ENCODE results near the gene CDK3.

CDK3 gene

DNA sequence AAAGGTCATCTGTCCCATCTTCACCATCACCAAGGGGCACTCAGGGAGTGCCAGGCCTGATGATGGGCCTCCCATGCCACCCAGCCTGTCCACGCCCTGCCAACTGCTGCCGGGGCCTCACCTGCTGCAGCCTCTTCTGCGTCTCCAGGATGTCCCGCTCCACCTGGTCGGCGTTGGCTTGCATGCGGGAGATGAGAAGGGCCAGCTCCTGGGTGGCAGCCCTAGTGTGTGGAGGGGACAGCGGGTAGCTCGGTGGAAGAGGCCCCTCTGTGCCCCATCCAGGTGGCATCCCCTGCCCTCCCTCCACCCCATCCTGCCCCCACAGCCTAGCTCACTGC, 23.2 kb downstream of the CDK3 start:
- H3K4me3 ChIP-seq (ENCODE audit: low read depth in 1 of 5, low read length in 5 of 5) = no peak overlapping the region
- H3K4me1 ChIP-seq (ENCODE audit: control insufficient read depth in 5 of 5, insufficient read depth in 5 of 5, low read length in 5 of 5) = no peaks in the 10 kb centered on the region
- H3K36me3 ChIP-seq (ENCODE audit: control insufficient read depth in 5 of 5, insufficient read depth in 5 of 5, low read length in 5 of 5) = no peaks in the 10 kb centered on the region
- no peak overlapping the region for H3K27ac ChIP-seq (ENCODE audit: low read depth, low read length)
- no peak overlapping the region for H3K9ac ChIP-seq (ENCODE audit: low read length in 5 of 5)
- H3K9me3 ChIP-seq (ENCODE audit: control insufficient read depth in 5 of 5, low read length in 5 of 5) = no peaks in the 10 kb centered on the region
- peaks cover 0 to 14% (median 4%) of the 10 kb centered on the region in 5 donors for H3K27me3 ChIP-seq (ENCODE audit: control insufficient read depth in 5 of 5, insufficient read depth in 4 of 5, low read length in 5 of 5)

DNA sequence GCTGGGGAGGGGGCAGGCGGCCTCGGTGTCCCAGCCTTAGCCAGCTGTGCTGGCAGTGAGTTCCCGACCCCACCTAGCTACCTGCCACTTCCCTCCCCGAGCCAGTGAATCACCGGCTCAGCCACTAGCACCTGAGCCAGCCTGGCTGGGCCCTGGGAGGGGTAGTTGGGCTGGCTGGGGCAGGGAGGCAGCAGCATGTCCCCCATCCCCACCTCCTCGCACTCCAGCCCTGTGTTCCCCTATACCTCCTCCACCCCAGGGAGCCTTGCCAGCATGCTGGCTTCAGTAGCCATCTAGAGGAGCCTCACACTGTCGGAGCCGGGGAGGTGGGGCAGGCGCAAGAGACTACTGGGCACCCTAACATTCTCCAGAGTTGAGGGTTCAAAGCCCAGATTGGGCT, 23.7 kb downstream of the CDK3 start:
- Histone ChIP-seq H3K36me3 (ENCODE audit: control insufficient read depth in 5 of 5, insufficient read depth in 5 of 5, low read length in 5 of 5) (no peaks in the 10 kb centered on the region), H3K27ac (ENCODE audit: low read depth, low read length) (no peak overlapping the region), H3K4me1 (ENCODE audit: control insufficient read depth in 5 of 5, insufficient read depth in 5 of 5, low read length in 5 of 5) (peaks cover 0 to 1% (median 0%) of the 10 kb centered on the region in 5 donors), H3K27me3 (ENCODE audit: control insufficient read depth in 5 of 5, insufficient read depth in 4 of 5, low read length in 5 of 5) (peaks cover 0 to 14% (median 4%) of the 10 kb centered on the region in 5 donors), H3K9me3 (ENCODE audit: control insufficient read depth in 5 of 5, low read length in 5 of 5) (no peaks in the 10 kb centered on the region), H3K4me3 (ENCODE audit: low read depth in 1 of 5, low read length in 5 of 5) (no peak overlapping the region), H3K9ac (ENCODE audit: low read length in 5 of 5) (no peak overlapping the region)

DNA sequence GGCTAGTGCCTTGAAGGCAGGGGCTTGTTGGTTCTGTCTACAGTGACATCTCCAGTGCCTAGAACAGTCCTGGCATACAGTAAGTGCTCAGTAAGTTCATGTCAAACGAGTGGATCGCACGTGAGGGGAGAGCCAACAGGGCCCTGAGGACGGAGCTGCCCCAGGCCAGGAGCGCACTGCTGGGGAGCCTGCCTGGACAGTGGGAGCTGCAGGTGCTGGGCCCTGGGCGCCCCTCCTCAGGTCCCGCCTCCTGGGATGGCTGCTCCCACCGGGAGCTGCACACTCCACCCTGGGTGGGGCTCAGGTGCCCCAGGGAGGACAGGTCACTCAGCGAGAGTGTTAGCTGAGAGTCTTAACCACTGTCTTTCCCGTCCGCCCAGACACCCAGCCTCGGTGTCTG, 24.6 kb downstream of the CDK3 start:
- Histone ChIP-seq H3K9ac (ENCODE audit: low read length in 5 of 5) (no peak overlapping the region), H3K4me1 (ENCODE audit: control insufficient read depth in 5 of 5, insufficient read depth in 5 of 5, low read length in 5 of 5) (peaks cover 0 to 8% (median 0%) of the 10 kb centered on the region in 5 donors), H3K27me3 (ENCODE audit: control insufficient read depth in 5 of 5, insufficient read depth in 4 of 5, low read length in 5 of 5) (peaks cover 0 to 17% (median 4%) of the 10 kb centered on the region in 5 donors), H3K27ac (ENCODE audit: low read depth, low read length) (no peak overlapping the region), H3K4me3 (ENCODE audit: low read depth in 1 of 5, low read length in 5 of 5) (no peak overlapping the region), H3K36me3 (ENCODE audit: control insufficient read depth in 5 of 5, insufficient read depth in 5 of 5, low read length in 5 of 5) (no peaks in the 10 kb centered on the region), H3K9me3 (ENCODE audit: control insufficient read depth in 5 of 5, low read length in 5 of 5) (no peaks in the 10 kb centered on the region)

DNA sequence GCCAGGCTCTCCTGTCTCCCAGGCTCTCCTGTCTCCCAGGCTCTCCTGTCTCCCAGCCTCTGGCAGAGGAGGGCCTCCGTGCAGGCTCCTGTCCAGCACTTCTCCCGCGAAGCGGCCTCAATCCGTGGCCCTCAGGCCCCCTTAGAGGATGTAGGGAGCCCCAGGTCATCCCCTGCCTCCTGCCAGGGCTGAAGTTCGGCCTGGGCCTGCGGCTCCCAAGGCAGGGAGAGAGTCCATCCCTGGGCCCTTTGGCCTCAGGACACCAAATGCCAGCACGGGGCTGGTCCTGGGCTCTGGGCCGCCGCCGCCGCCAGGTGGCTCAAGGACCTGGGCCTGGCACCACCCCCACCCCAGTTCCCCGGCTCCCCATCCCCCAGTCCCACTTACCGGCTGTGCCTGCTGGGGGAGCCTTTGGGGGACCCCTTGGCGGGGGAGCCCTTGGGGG, 26.1 kb downstream of the CDK3 start:
- H3K27ac ChIP-seq (ENCODE audit: low read depth, low read length) = no peak overlapping the region

DNA sequence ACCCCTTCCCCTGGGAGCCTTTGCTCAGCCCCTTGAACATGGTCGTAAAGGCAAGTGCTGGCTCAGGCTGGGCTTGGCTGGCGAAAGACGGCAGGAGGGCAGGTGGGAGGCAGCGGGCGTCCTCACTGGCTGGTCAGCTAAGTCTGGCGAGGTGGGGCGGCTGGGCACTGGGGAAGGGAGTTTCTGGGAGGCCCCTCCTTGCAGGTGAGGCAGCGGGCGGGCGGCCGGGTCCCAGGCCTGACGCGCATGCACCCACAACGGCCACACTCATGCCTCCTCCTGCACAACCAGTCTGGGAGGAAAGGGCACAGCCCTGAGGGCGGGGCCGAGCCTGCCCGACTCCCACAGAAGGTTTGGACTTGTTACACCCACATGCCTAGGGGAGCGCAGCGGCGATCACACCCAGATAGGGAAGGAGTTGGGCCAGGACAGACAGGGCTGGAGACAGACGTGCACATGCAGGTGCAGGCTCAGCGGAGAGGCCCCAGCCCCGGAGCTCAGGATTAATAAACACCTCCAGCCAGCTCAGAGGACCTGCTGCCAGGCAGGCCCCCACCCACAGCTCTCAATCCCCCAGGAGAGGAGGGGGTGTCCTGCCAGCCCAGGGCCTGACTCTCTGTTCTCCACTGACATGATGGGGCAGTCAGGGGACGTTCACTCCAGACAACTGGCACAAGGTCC, 26.6 kb downstream of the CDK3 start, which contains the start of gene EVPL:
TSS of gene EVPL (minus strand) at position 148 of the 681 bp plus-strand sequence. CDS start at position 40, 108 bp downstream.
- Histone ChIP-seq H3K27me3 (ENCODE audit: control insufficient read depth in 5 of 5, insufficient read depth in 4 of 5, low read length in 5 of 5) (peaks cover 0 to 19% (median 5%) of the 10 kb centered on the region in 5 donors), H3K9ac (ENCODE audit: low read length in 5 of 5) (no peak within 1 kb of the TSS), H3K4me3 (ENCODE audit: low read depth in 1 of 5, low read length in 5 of 5) (no peak within 1 kb of the TSS), H3K36me3 (ENCODE audit: control insufficient read depth in 5 of 5, insufficient read depth in 5 of 5, low read length in 5 of 5) (no peaks in the 10 kb centered on the region), H3K9me3 (ENCODE audit: control insufficient read depth in 5 of 5, low read length in 5 of 5) (no peaks in the 10 kb centered on the region), H3K27ac (ENCODE audit: low read depth, low read length) (no peak within 1 kb of the TSS), H3K4me1 (ENCODE audit: control insufficient read depth in 5 of 5, insufficient read depth in 5 of 5, low read length in 5 of 5) (peaks cover 0 to 8% (median 0%) of the 10 kb centered on the region in 5 donors)

More for the DNA sequence above, 26.1 kb downstream of the CDK3 start:
- Histone ChIP-seq H3K9me3 (ENCODE audit: control insufficient read depth in 5 of 5, low read length in 5 of 5) (no peaks in the 10 kb centered on the region), H3K27me3 (ENCODE audit: control insufficient read depth in 5 of 5, insufficient read depth in 4 of 5, low read length in 5 of 5) (peaks cover 0 to 17% (median 4%) of the 10 kb centered on the region in 5 donors), H3K4me1 (ENCODE audit: control insufficient read depth in 5 of 5, insufficient read depth in 5 of 5, low read length in 5 of 5) (peaks cover 0 to 8% (median 0%) of the 10 kb centered on the region in 5 donors), H3K9ac (ENCODE audit: low read length in 5 of 5) (no peak overlapping the region), H3K36me3 (ENCODE audit: control insufficient read depth in 5 of 5, insufficient read depth in 5 of 5, low read length in 5 of 5) (no peaks in the 10 kb centered on the region), H3K4me3 (ENCODE audit: low read depth in 1 of 5, low read length in 5 of 5) (no peak overlapping the region)

DNA sequence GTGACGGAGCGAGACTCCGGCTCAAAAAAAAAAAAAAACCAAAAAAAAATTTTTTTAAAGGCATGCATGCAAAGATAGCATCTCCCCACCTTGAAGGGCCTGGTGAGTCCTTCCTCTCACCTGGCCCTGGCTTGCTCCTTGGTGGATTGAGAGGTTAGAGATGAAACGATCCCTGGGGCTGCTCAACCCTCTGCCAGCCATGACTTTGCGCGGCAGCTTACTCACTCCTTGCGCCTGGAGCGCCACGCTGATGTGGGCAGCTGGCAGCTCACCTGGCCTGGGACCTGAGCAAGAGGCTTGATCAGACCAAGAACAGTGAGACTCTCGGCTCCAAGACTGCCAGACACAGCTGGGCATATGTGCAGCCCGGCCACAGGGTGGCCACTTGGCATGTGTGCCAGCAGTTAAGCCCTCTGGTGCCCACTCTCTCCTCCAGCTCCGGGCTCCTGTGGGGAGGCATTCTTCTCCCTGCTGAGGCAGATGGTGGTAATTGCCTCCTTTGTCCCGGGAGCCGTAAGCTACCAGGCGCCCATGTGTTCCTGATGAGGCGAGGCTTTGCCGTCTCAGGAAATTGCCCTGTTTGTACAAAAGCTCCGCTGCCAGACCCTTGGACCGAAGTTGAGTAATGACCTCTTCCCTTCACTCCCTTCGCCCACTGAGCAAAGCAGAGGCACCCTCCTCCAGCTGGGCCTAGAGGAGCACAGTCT, 31.6 kb downstream of the CDK3 start:
- Histone ChIP-seq H3K9me3 (ENCODE audit: control insufficient read depth in 5 of 5, low read length in 5 of 5) (no peaks in the 10 kb centered on the region), H3K4me1 (ENCODE audit: control insufficient read depth in 5 of 5, insufficient read depth in 5 of 5, low read length in 5 of 5) (peaks cover 0 to 10% (median 4%) of the 10 kb centered on the region in 5 donors), H3K4me3 (ENCODE audit: low read depth in 1 of 5, low read length in 5 of 5) (no peak overlapping the region), H3K27ac (ENCODE audit: low read depth, low read length) (no peak overlapping the region), H3K36me3 (ENCODE audit: control insufficient read depth in 5 of 5, insufficient read depth in 5 of 5, low read length in 5 of 5) (no peaks in the 10 kb centered on the region), H3K9ac (ENCODE audit: low read length in 5 of 5) (no peak overlapping the region), H3K27me3 (ENCODE audit: control insufficient read depth in 5 of 5, insufficient read depth in 4 of 5, low read length in 5 of 5) (peaks cover 0 to 5% (median 0%) of the 10 kb centered on the region in 5 donors)

DNA sequence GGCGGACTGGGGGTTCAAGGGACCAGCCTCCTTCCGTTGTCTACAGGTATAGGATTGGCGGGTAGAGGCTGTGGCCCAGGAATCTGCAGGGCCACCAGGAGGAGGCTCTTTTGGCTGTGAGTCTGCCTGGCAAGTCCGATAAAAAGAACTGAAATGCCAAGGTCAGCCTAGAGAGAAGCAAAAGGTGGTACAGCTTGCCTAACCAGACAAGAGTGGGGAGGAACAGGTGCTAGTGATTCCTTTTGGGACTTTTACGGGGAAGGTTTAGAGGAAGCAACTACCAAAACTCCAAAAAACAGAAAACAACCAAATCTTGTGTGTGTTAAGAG, 32.1 kb downstream of the CDK3 start:
- Histone ChIP-seq H3K27ac (ENCODE audit: low read depth, low read length) (no peak overlapping the region), H3K9me3 (ENCODE audit: control insufficient read depth in 5 of 5, low read length in 5 of 5) (no peaks in the 10 kb centered on the region), H3K4me1 (ENCODE audit: control insufficient read depth in 5 of 5, insufficient read depth in 5 of 5, low read length in 5 of 5) (peaks cover 0 to 10% (median 4%) of the 10 kb centered on the region in 5 donors), H3K9ac (ENCODE audit: low read length in 5 of 5) (no peak overlapping the region), H3K36me3 (ENCODE audit: control insufficient read depth in 5 of 5, insufficient read depth in 5 of 5, low read length in 5 of 5) (peaks cover 0 to 1% (median 0%) of the 10 kb centered on the region in 5 donors), H3K4me3 (ENCODE audit: low read depth in 1 of 5, low read length in 5 of 5) (no peak overlapping the region), H3K27me3 (ENCODE audit: control insufficient read depth in 5 of 5, insufficient read depth in 4 of 5, low read length in 5 of 5) (peaks cover 0 to 5% (median 0%) of the 10 kb centered on the region in 5 donors)

DNA sequence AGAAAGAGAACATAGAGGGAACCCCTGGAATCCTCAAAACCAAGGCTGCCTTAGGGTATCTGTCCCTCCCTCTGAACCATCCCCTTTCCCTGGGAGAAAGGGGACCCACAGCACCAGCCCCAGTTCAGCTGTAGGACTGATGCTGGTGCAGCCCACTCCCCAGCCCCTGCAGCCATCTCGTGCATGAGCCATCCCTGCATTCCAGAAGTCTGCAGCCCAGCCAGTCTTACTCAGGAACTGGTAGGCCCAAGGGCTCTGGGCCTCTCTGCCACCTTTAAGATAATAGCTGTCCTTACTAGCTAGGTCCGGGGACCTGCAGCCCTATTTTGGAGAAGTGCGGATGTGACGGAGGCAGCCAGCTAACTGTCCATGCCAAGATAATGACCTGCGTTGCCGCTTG, 32.5 kb downstream of the CDK3 start:
- H3K9me3 ChIP-seq (ENCODE audit: control insufficient read depth in 5 of 5, low read length in 5 of 5) = no peaks in the 10 kb centered on the region
- no peak overlapping the region for H3K9ac ChIP-seq (ENCODE audit: low read length in 5 of 5)
- H3K4me3 ChIP-seq (ENCODE audit: low read depth in 1 of 5, low read length in 5 of 5) = no peak overlapping the region
- H3K4me1 ChIP-seq (ENCODE audit: control insufficient read depth in 5 of 5, insufficient read depth in 5 of 5, low read length in 5 of 5) = peaks cover 0 to 10% (median 4%) of the 10 kb centered on the region in 5 donors
- peaks cover 0 to 5% (median 0%) of the 10 kb centered on the region in 5 donors for H3K27me3 ChIP-seq (ENCODE audit: control insufficient read depth in 5 of 5, insufficient read depth in 4 of 5, low read length in 5 of 5)
- no peak overlapping the region for H3K27ac ChIP-seq (ENCODE audit: low read depth, low read length)
- peaks cover under 1 to 4% (median 3%) of the 10 kb centered on the region in 5 donors for H3K36me3 ChIP-seq (ENCODE audit: control insufficient read depth in 5 of 5, insufficient read depth in 5 of 5, low read length in 5 of 5)

DNA sequence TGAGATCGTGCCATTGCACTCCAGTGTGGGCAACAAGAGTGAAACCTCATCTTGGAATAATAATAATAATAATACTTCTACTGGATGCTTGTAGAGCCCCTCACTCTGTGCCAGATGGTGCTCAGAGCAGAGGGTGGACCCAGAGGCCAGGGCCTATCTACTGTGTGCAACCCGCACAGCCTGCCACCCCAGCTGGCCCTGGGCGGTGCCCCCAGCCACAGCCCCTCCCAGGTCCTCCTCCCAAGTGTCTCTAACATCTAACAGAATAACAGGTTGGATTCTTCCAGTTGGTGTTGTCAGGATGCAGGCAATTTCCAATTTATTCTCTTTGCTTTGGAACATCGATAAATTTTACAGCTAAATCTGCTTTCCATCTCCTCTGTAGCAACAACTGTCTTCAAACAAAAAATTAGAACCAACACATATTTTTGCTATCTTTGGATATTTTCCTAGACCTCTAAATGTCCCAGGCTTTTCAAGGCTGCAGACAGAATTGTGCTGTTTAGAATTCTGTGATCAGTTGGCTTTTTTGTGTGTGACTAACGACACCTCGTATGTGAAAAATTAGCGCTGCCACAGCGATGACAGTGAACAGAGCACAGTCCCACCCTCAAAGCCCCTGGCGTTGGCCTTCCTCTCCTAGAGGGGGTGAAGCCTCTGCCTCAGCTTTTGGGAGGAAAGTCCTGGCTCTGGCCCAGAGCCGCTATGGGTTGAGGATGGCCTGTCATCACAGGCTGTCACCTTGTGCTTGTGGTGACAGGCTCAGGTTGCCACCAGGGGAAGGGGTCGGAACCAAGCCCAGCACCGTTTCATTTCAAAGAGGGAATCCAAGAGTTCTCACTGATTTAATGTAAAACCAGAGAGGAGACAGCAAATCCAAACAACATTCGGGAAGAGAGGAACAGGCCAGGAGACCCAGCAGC, 34.0 kb downstream of the CDK3 start:
- H3K4me3 ChIP-seq (ENCODE audit: low read depth in 1 of 5, low read length in 5 of 5) = no peak overlapping the region
- no peak overlapping the region for H3K27ac ChIP-seq (ENCODE audit: low read depth, low read length)
- no peaks in the 10 kb centered on the region for H3K9me3 ChIP-seq (ENCODE audit: control insufficient read depth in 5 of 5, low read length in 5 of 5)
- H3K36me3 ChIP-seq (ENCODE audit: control insufficient read depth in 5 of 5, insufficient read depth in 5 of 5, low read length in 5 of 5) = peaks cover 7 to 19% (median 16%) of the 10 kb centered on the region in 5 donors
- H3K4me1 ChIP-seq (ENCODE audit: control insufficient read depth in 5 of 5, insufficient read depth in 5 of 5, low read length in 5 of 5) = peaks cover 0 to 6% (median 3%) of the 10 kb centered on the region in 5 donors
- peak overlapping the region in 1 of 5 donors; percentile 42 for H3K9ac ChIP-seq (ENCODE audit: low read length in 5 of 5)
- H3K27me3 ChIP-seq (ENCODE audit: control insufficient read depth in 5 of 5, insufficient read depth in 4 of 5, low read length in 5 of 5) = peaks cover 0 to 4% (median 0%) of the 10 kb centered on the region in 5 donors

Data from subcutaneous abdominal adipose tissue (tissue), 5 donors.